WTC11 (cell line): ENCODE results near the gene CENPA.
"Not testable (repeated sequence)": the region's sequence is repeated elsewhere in the genome, so short reads cannot be mapped to it uniquely, and the experiment has no call there.

Source experiments
- CREB1 ChIP-seq: sonication (generic); formaldehyde crosslinking; IDR thresholded peaks from 2 replicates; pipeline ENCODE4 v1.8.0; 2023; ENCODE audit warnings: mild to moderate bottlenecking, missing genetic modification reagents
- CTCF ChIP-seq: fragments of 200-600 bp; IDR thresholded peaks from 2 replicates; pipeline ENCODE4 v1.8.0; 2022; ENCODE audit warnings: antibody characterized with exemption
- ETV6 ChIP-seq: sonication (generic); formaldehyde crosslinking; IDR thresholded peaks from 2 replicates; pipeline ENCODE4 v1.8.1; 2022; ENCODE audit warnings: mild to moderate bottlenecking, missing genetic modification reagents
- GABPB1 ChIP-seq: sonication (generic); formaldehyde crosslinking; IDR thresholded peaks from 2 replicates; pipeline ENCODE4 v1.8.1; 2023; ENCODE audit warnings: mild to moderate bottlenecking, missing genetic modification reagents
- GTF2I ChIP-seq: fragments of 250-450 bp; sonication (Bioruptor Pico); conservative IDR thresholded peaks from 2 replicates; pipeline ENCODE4 v1.4.0; 2021; ENCODE audit warnings: mild to moderate bottlenecking
- NR2C2 ChIP-seq: sonication (generic); formaldehyde crosslinking; IDR thresholded peaks from 2 replicates; pipeline ENCODE4 v1.8.0; 2022; ENCODE audit warnings: mild to moderate bottlenecking, missing genetic modification reagents
- NR3C1 ChIP-seq: sonication (generic); formaldehyde crosslinking; conservative IDR thresholded peaks from 2 replicates; pipeline ENCODE4 v1.8.1; 2023; ENCODE audit warnings: low read depth, mild to moderate bottlenecking, missing genetic modification reagents
- PRDM15 ChIP-seq: sonication (generic); formaldehyde crosslinking; IDR thresholded peaks from 2 replicates; pipeline ENCODE4 v1.8.0; 2022; ENCODE audit warnings: missing genetic modification reagents
- SMAD3 ChIP-seq: sonication (generic); formaldehyde crosslinking; IDR thresholded peaks from 2 replicates; pipeline ENCODE4 v1.8.0; 2022; ENCODE audit warnings: missing genetic modification reagents, mild to moderate bottlenecking, borderline replicate concordance
- SP1 ChIP-seq: sonication (generic); formaldehyde crosslinking; conservative IDR thresholded peaks from 2 replicates; pipeline ENCODE4 v1.8.1; 2022; ENCODE audit warnings: missing genetic modification reagents
- ZNF263 ChIP-seq: sonication (generic); formaldehyde crosslinking; IDR thresholded peaks from 2 replicates; pipeline ENCODE4 v1.8.1; 2022; ENCODE audit warnings: low read depth, mild to moderate bottlenecking, moderate library complexity, missing genetic modification reagents
- ZSCAN18 ChIP-seq: fragments of 250-450 bp; sonication (Bioruptor Pico); IDR thresholded peaks from 2 replicates; pipeline ENCODE4 v2.1.2; 2022; ENCODE audit warnings: mild to moderate bottlenecking, moderate library complexity

- not testable (repeated sequence) for TF ChIP-seq CTCF; NR2C2 (CRISPR knock-in tag); SP1; SMAD3 (CRISPR knock-in tag); GABPB1 (CRISPR knock-in tag); ZNF263 (CRISPR knock-in tag); ZSCAN18 (CRISPR knock-in tag); GTF2I (CRISPR knock-in tag); ETV6; CREB1 (CRISPR knock-in tag); NR3C1 (CRISPR knock-in tag); PRDM15 (CRISPR knock-in tag)
Observed at GRCh38 chr2:26760991-26761390, 24.9 kb upstream of the CENPA start.
